Measurements from ENCODE around the gene DOCK4. TPM values are rescaled to one million over a fixed set of nuclear protein-coding genes. Genes with fewer than 3 reads are reported as not detected.

The DOCK4 gene
- total RNA-seq, 6 experiments from 2014 or later: 9.4 to 29.9 (median 22.8) TPM

GRCh38 chr7:112238852-112239610, 32.8 kb upstream of the DOCK4 start:
- intact Hi-C loops (cut with DNase I): no loop called here
- H3K4me3 ChIP-seq: no peak overlapping the region
- H3K4me1 ChIP-seq: peaks cover 0 to 30% (median 5%) of the 10 kb centered on the region in 4 donors
- no peak for TF ChIP-seq POLR2A (IDR thresholded peaks at IDR 0.05)
- TF ChIP-seq, protein P1, sequence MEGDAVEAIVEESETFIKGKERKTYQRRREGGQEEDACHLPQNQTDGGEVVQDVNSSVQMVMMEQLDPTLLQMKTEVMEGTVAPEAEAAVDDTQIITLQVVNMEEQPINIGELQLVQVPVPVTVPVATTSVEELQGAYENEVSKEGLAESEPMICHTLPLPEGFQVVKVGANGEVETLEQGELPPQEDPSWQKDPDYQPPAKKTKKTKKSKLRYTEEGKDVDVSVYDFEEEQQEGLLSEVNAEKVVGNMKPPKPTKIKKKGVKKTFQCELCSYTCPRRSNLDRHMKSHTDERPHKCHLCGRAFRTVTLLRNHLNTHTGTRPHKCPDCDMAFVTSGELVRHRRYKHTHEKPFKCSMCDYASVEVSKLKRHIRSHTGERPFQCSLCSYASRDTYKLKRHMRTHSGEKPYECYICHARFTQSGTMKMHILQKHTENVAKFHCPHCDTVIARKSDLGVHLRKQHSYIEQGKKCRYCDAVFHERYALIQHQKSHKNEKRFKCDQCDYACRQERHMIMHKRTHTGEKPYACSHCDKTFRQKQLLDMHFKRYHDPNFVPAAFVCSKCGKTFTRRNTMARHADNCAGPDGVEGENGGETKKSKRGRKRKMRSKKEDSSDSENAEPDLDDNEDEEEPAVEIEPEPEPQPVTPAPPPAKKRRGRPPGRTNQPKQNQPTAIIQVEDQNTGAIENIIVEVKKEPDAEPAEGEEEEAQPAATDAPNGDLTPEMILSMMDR (IDR thresholded peaks at IDR 0.05): no peak
- H3K27me3 ChIP-seq: no peaks in the 10 kb centered on the region
- WGBS (ENCODE audit: insufficient coverage, low coverage, low lambda C conversion rate, missing lambda C conversion rate): 90% methylated on average over 8 of the region's 9 CpGs
- peak; percentile 35 to 63 (median 59) for DNase-seq
- H3K9me3 ChIP-seq: no peaks in the 10 kb centered on the region
- H3K27ac ChIP-seq: no peak overlapping the region
- H3K36me3 ChIP-seq: no peaks in the 10 kb centered on the region
- peak; percentile 97 to 98 (median 98) for ATAC-seq

- TF ChIP-seq, protein P1 (IDR thresholded peaks at IDR 0.05): no peak
- TF ChIP-seq POLR2A (IDR thresholded peaks at IDR 0.05): no peak
- no peak for ATAC-seq
- no peak overlapping the region for H3K27ac ChIP-seq
Measured at GRCh38 chr7:112238330-112238729, 32.1 kb upstream of the DOCK4 start.

DNA sequence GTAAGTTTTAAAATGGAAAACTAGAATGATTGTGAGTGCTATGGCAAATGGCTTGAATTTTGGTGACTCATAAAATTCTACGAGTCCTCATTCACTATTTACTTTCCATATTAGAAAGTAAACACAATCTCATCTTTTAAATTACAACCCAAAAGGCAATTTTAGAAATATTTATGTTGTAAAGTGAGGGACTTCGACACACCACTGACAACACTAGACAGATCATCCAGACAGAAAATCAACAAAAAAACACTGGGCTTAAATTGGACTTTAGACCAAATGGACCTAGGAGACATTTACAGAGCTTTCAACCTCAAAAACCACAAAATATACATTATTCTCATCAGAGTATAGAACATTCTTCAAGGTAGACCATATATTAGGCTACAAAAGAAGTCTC, 30.4 kb upstream of the DOCK4 start:
- Histone ChIP-seq H3K27me3 (no peaks in the 10 kb centered on the region), H3K4me3 (no peak overlapping the region), H3K9me3 (no peaks in the 10 kb centered on the region), H3K4me1 (peaks cover 0 to 50% (median 7%) of the 10 kb centered on the region in 4 donors), H3K27ac (peak overlapping the region in 1 of 3 donors; percentile 1), H3K36me3 (no peaks in the 10 kb centered on the region)
- DNase-seq (no peak), ATAC-seq (peak in 3 of 4 donors; percentile 17 to 42 (median 26))
- TF ChIP-seq POLR2A (IDR thresholded peaks at IDR 0.05): no peak
- TF ChIP-seq, protein P1 (IDR thresholded peaks at IDR 0.05): no peak
- 40% methylated on average over 2 of the region's 2 CpGs for WGBS (ENCODE audit: insufficient coverage, low coverage, low lambda C conversion rate, missing lambda C conversion rate)
- intact Hi-C loops (cut with DNase I): no loop called here

More at GRCh38 chr7:112238330-112238729, 32.1 kb upstream of the DOCK4 start:
- H3K4me1 ChIP-seq: peaks cover 0 to 37% (median 5%) of the 10 kb centered on the region in 4 donors
- H3K36me3 ChIP-seq: no peaks in the 10 kb centered on the region
- H3K27me3 ChIP-seq: no peaks in the 10 kb centered on the region
- no peak overlapping the region for H3K4me3 ChIP-seq
- WGBS (ENCODE audit: insufficient coverage, low coverage, low lambda C conversion rate, missing lambda C conversion rate): 90% methylated on average over 2 of the region's 3 CpGs
- H3K9me3 ChIP-seq: no peaks in the 10 kb centered on the region
- intact Hi-C loops (cut with DNase I): no loop called here
- DNase-seq: no peak

- Histone ChIP-seq H3K4me3 (no peak overlapping the region), H3K36me3 (no peaks in the 10 kb centered on the region), H3K4me1 (peaks cover 0 to 48% (median 7%) of the 10 kb centered on the region in 4 donors), H3K9me3 (no peaks in the 10 kb centered on the region), H3K27me3 (no peaks in the 10 kb centered on the region), H3K27ac (peak overlapping the region; percentile 75 to 89 (median 82))
- no peak for TF ChIP-seq POLR2A (IDR thresholded peaks at IDR 0.05)
- TF ChIP-seq, protein P1 (IDR thresholded peaks at IDR 0.05): no peak
- no peak for DNase-seq
- WGBS (ENCODE audit: insufficient coverage, low coverage, low lambda C conversion rate, missing lambda C conversion rate): 71% methylated on average over 1 of the region's 1 CpG
- intact Hi-C loops (cut with DNase I): no loop called here
- no peak for ATAC-seq
Measured at GRCh38 chr7:112234147-112234546, 27.9 kb upstream of the DOCK4 start.
